GM12864 (cell line): Measurements from ENCODE around the gene INPP4B.

ENCODE experiments used
- DNase-seq: peaks from one replicate; pipeline ENCODE4 v3.0.0-alpha.2; 2011; ENCODE audit warnings: low read depth
- H3K4me3 ChIP-seq: 2 replicates; pipeline ENCODE4 v1.5.1; 2011; ENCODE audit warnings: mild to moderate bottlenecking, low read depth, low read length, control low read depth
- TF ChIP-seq, protein P1 (sequence below): IDR thresholded peaks from 2 replicates; pipeline ENCODE4 v1.5.1; 2011; ENCODE audit warnings: low read depth, mild to moderate bottlenecking, moderate library complexity, low read length, control low read depth, inconsistent platforms; ENCODE audit errors: missing control alignments

Gene INPP4B

DNA sequence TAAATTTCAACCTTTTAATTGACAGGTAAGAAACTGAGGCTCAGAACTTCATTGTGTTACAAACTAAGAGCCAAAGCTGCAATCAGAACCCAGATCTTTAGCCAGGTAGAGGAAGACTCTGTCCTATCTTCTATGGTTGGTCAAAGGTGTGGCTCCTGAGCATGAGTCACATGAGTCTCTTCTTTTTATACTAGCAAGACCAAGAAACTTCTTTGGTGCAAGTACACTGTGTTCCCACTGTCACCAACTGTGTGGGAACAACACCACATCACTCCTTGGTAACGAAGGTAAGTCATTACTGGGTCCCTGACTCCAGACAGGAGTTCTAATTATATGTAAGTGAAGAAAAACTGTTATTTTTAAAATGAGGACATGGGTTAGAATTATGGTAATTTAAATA is 290.1 kb downstream of the INPP4B start:
- TF ChIP-seq, protein P1, sequence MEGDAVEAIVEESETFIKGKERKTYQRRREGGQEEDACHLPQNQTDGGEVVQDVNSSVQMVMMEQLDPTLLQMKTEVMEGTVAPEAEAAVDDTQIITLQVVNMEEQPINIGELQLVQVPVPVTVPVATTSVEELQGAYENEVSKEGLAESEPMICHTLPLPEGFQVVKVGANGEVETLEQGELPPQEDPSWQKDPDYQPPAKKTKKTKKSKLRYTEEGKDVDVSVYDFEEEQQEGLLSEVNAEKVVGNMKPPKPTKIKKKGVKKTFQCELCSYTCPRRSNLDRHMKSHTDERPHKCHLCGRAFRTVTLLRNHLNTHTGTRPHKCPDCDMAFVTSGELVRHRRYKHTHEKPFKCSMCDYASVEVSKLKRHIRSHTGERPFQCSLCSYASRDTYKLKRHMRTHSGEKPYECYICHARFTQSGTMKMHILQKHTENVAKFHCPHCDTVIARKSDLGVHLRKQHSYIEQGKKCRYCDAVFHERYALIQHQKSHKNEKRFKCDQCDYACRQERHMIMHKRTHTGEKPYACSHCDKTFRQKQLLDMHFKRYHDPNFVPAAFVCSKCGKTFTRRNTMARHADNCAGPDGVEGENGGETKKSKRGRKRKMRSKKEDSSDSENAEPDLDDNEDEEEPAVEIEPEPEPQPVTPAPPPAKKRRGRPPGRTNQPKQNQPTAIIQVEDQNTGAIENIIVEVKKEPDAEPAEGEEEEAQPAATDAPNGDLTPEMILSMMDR: no peak

DNA sequence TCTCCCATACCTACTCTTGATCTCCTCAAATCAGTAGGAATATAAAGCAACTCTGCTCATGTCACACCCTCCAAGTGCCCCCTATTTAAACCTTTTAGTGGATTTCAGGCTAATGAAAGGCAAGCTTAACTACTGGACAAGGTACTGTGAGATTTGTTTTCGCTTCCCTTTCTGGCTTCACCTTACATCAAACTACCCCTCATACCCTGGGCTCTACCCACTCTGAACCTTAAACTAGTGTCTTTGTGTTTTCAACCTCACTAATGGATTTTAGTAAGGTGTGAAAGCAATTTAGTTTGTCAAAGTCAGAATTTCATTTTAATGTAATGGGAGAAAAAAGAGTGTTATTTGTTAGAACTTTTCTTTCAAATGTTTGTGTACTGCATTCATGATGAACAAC is 291.7 kb downstream of the INPP4B start:
- TF ChIP-seq, protein P1: no peak
- no peak for DNase-seq
- no peak overlapping the region for H3K4me3 ChIP-seq

More for the DNA sequence above, 290.1 kb downstream of the INPP4B start:
- no peak for DNase-seq
- no peak overlapping the region for H3K4me3 ChIP-seq

DNA sequence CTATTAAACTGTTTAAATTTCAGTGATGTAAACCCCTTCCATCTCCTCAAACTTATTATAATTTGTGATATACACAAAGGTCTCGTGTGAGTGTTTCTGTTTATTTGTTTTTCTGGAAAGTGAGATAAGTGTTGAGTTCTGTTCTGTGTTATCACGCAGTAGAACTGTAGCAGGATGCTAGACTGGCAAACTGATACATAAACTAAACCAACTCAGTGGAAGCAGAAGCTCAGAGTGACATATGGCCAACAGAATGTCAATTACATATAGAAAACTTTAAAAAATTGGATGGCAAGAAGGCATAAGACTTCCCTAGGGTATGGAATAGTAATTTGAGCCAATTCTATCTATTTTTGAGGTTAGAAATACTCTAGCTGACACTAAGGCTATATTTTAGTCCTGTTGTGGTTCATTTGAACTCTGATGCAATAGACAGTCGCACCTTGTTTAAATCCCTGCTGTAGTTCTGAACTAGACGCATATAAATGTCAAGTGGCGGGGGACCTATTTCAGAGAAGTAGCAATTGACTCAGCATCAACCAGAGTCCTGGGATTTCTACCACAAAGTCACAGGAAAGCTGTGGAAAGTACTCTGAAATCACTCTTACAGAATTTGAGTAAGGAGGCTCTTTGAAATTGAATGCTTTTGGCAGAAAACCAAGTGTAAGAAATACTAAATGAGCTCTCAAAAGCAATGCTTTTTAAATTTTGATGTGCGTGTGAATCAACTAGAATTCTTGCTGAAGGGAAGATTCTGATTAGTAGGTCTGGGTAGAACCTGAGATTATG is 294.4 kb downstream of the INPP4B start:
- no peak for DNase-seq

DNA sequence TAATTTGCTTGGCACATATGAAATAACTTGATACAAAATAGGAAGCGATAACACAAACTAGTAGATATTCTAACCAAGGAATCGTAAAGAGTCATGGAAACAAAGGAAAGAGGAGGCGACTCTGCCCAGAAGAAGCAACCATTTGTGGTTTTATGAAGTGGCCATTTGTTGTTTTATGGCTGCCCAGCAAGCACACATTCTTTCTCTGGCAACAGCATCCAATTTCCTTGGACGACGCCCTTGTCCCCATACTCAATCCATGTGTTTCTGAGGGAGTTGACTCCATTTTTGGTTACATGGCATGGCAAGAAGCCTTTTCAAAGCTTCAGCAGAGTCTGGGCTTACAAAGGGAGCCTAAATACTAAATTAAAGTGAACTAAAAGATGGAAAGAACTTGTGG is 295.1 kb downstream of the INPP4B start:
- no peak for DNase-seq
- H3K4me3 ChIP-seq: no peak overlapping the region
- TF ChIP-seq, protein P1: no peak

More for the DNA sequence above, 294.4 kb downstream of the INPP4B start:
- H3K4me3 ChIP-seq: no peak overlapping the region
- TF ChIP-seq, protein P1: no peak

DNA sequence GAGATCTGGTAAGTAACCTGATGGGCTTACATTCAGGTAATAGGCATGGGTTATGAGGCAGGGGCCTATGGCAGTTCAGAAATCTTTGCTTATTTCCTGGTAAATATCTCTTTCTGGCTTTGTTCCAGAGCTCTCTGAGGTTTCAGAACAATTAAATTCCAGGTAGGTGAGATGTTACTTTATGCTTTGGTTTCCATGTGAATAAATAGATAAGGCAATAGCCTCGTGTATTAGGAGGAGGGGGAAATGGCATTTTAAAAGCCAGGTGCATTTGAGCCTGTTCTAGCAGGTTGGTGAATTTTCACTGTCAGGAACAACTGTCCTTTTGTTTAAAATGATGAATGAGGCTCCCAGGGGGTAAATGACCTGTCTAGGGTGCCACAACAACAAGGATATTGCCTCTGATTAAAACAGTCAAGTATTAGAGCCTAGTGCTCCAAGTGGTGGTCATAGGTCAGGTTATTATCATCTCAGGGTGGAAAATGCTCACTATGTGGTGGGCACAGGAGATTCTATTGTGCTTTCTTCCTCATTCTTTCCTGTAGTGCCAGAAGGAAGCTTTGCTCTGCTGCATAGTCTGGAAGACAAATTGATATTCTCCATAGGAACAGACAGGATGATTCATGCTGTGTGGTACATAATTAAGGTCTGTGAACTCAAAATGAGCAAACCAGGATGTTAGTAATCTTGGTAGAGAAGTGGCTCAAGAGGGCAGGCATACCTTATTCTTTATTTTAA is 296.2 kb downstream of the INPP4B start:
- DNase-seq: no peak
- TF ChIP-seq, protein P1: no peak

DNA sequence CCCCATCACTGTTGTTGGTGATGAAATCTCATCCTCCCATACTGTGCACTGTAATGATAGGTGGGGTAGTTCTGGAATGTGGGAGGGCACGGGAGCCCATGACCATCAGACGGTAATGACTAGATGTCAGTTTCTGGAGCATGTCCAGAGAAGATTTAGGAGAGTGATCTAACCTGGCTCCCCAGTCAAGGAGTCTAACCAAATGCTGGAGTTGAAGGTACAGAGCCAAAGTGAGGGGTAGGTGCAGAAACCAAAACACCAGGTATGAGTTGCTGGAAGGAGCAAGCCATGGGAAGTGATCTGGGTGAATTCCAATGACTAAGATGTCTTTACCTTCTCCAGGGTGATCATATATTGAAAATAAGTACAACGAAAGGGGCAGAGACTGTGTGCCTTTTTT is 296.9 kb downstream of the INPP4B start:
- H3K4me3 ChIP-seq: no peak overlapping the region
- no peak for DNase-seq
- TF ChIP-seq, protein P1: no peak

More for the DNA sequence above, 296.2 kb downstream of the INPP4B start:
- H3K4me3 ChIP-seq: no peak overlapping the region
